CD14-positive monocyte (primary cell): Measurements from ENCODE around the gene MYL3. TPM values are rescaled to one million over a fixed set of nuclear protein-coding genes. Genes with fewer than 3 reads are reported as not detected.
A peak's percentile ranks its signal among the peaks of the same experiment; 100 is the strongest.

Experiments
- DNase-seq, 3 donors: peaks; one replicate each; pipeline ENCODE4 v3.0.0-alpha.2; 2011 to 2022
- H2AFZ ChIP-seq: 2 replicates; pipeline ENCODE4 v1.6.0; 2012; ENCODE audit warnings: mild to moderate bottlenecking, low read depth, low read length, inconsistent platforms; ENCODE audit not compliant: insufficient read depth, poor library complexity, severe bottlenecking
- H3K27ac ChIP-seq, 2 donors: 1 replicate in 1 of 2; 2 replicates in 1 of 2; pipeline ENCODE4 v1.5.1; 2012 to 2013; ENCODE audit warnings: low read length in 2 of 2, control low read depth in 1 of 2, inconsistent platforms in 1 of 2, low read depth in 1 of 2, mild to moderate bottlenecking in 1 of 2
- H3K27me3 ChIP-seq, 2 donors: one replicate each; pipeline versions ENCODE4 v1.6.0 to v1.6.1; 2011 to 2013; ENCODE audit warnings: low read length in 2 of 2; ENCODE audit not compliant: control insufficient read depth in 2 of 2, insufficient read depth in 2 of 2
- H3K36me3 ChIP-seq, 2 donors: replicated peaks in 1 of 2; 1 replicate in 1 of 2; 2 replicates in 1 of 2; pipeline versions ENCODE4 v1.5.1 to v1.6.1; 2012 to 2013; ENCODE audit warnings: low read length in 2 of 2, control low read depth in 1 of 2, inconsistent platforms in 1 of 2, mild to moderate bottlenecking in 1 of 2; ENCODE audit not compliant: insufficient read depth in 2 of 2, control insufficient read depth in 1 of 2
- H3K4me1 ChIP-seq, 2 donors: 1 replicate in 1 of 2; 2 replicates in 1 of 2; pipeline versions ENCODE4 v1.5.1 to v1.6.1; 2012 to 2013; ENCODE audit warnings: low read length in 2 of 2, control low read depth in 1 of 2, inconsistent platforms in 1 of 2, mild to moderate bottlenecking in 1 of 2, moderate library complexity in 1 of 2; ENCODE audit not compliant: insufficient read depth in 2 of 2, control insufficient read depth in 1 of 2
- H3K4me2 ChIP-seq: replicated peaks from 2 replicates; pipeline ENCODE3; 2012; ENCODE audit warnings: low read length, moderate library complexity, mild to moderate bottlenecking; ENCODE audit not compliant: poor library complexity, severe bottlenecking; ENCODE audit errors: extremely low read depth
- H3K4me3 ChIP-seq, 3 experiments: fragments of 200-600 bp in 1 of 3; sonication (generic) in 1 of 3; replicated peaks in 1 of 3; 1 replicate in 2 of 3; 2 replicates in 1 of 3; pipeline ENCODE4 v1.5.1; 2011 to 2013; ENCODE audit warnings: low read length in 3 of 3, mild to moderate bottlenecking in 3 of 3, control low read depth in 2 of 3, low read depth in 2 of 3, inconsistent platforms in 1 of 3, moderate library complexity in 1 of 3
- H3K79me2 ChIP-seq: 2 replicates; pipeline ENCODE4 v1.6.0; 2012; ENCODE audit warnings: mild to moderate bottlenecking, control low read depth, inconsistent platforms, low read length, moderate library complexity; ENCODE audit not compliant: insufficient read depth
- H3K9ac ChIP-seq: 2 replicates; pipeline ENCODE4 v1.6.0; 2017; ENCODE audit warnings: low read length, mild to moderate bottlenecking; ENCODE audit not compliant: insufficient read depth, poor library complexity, severe bottlenecking
- H3K9me3 ChIP-seq, 2 donors: replicated peaks in 1 of 2; 1 replicate in 1 of 2; 2 replicates in 1 of 2; pipeline versions ENCODE4 v1.5.1 to v1.6.1; 2012 to 2013; ENCODE audit warnings: low read length in 2 of 2, control low read depth in 1 of 2; ENCODE audit not compliant: control insufficient read depth in 1 of 2, insufficient read depth in 1 of 2
- H4K20me1 ChIP-seq: 2 replicates; pipeline ENCODE4 v1.6.0; 2012; ENCODE audit warnings: mild to moderate bottlenecking, low read length, control low read depth, moderate library complexity; ENCODE audit not compliant: insufficient read depth
- H3K27ac Mint-ChIP-seq, 7 donors: one replicate each; pipeline ENCODE4 v1.8.0; 2020; ENCODE audit warnings: mild to moderate bottlenecking in 7 of 7, mixed read lengths in 7 of 7, moderate library complexity in 6 of 7, inconsistent platforms in 2 of 7
- H3K27me3 Mint-ChIP-seq, 3 donors: one replicate each; pipeline ENCODE4 v1.8.0; 2021 to 2022; ENCODE audit warnings: low read depth in 3 of 3, mild to moderate bottlenecking in 3 of 3, mixed read lengths in 3 of 3, moderate library complexity in 3 of 3, inconsistent platforms in 1 of 3
- H3K36me3 Mint-ChIP-seq, 2 donors: one replicate each; pipeline ENCODE4 v1.8.0; 2020; ENCODE audit warnings: mixed read lengths in 2 of 2, inconsistent platforms in 1 of 2, mild to moderate bottlenecking in 1 of 2
- H3K4me1 Mint-ChIP-seq: one replicate; pipeline ENCODE4 v1.8.0; 2020; ENCODE audit warnings: mild to moderate bottlenecking, mixed read lengths
- H3K4me3 Mint-ChIP-seq, 2 donors: one replicate each; pipeline ENCODE4 v1.8.0; 2020; ENCODE audit warnings: mild to moderate bottlenecking in 2 of 2, mixed read lengths in 2 of 2, moderate library complexity in 1 of 2
- H3K9me3 Mint-ChIP-seq, 7 donors: one replicate each; pipeline ENCODE4 v1.8.0; 2020 to 2022; ENCODE audit warnings: mixed read lengths in 7 of 7, mild to moderate bottlenecking in 6 of 7, moderate library complexity in 6 of 7, inconsistent platforms in 2 of 7
- CTCF ChIP-seq: fragments of 200-600 bp; IDR thresholded peaks from one replicate; pipeline ENCODE4 v1.8.0; 2022; ENCODE audit warnings: antibody characterized with exemption, mild to moderate bottlenecking
- WGBS: methylation state at CpG from one replicate; pipeline ENCODE4 v1.1.5; 2013; ENCODE audit warnings: missing lambda C conversion rate; ENCODE audit not compliant: insufficient coverage; 5-methylcytosine and 5-hydroxymethylcytosine counted together
- intact Hi-C, 2 donors: fragments of 100-400 bp; cut with micrococcal nuclease; formaldehyde crosslinking; loops; one replicate each; pipeline versions ENCODE4 v1.15.0 to v1.15.1; 2023
- polyA plus RNA-seq, 3 donors: library from polyadenylated mRNA; depleted of rRNA in 1 of 3; unstranded in 2 of 3; stranded (reverse) in 1 of 3; fragments of 300-500 nt in 2 of 3; fragments of >200 nt in 1 of 3; fragmentation: Illumina TruSeq in 2 of 3; gene quantifications; 1 replicate in 2 of 3; 2 replicates in 1 of 3; pipeline ENCODE4 v1.2.3, GENCODE V29; 2012 to 2021

Gene MYL3
- polyA plus RNA-seq, 3 donors = not detected

- Mint-ChIP-seq H3K36me3 (no peaks in the 10 kb centered on the region), H3K4me3 (no peak overlapping the region), H3K27me3 (peaks cover 3 to 33% (median 19%) of the 10 kb centered on the region in 3 donors), H3K9me3 (peaks cover 0 to 2% (median 0%) of the 10 kb centered on the region in 7 donors), H3K27ac (peak overlapping the region in 1 of 7 donors; percentile 72), H3K4me1 (peaks cover 12% of the 10 kb centered on the region)
- intact Hi-C loops = no loop called here
- Histone ChIP-seq H3K27me3 (peaks cover 0 to 6% of the 10 kb centered on the region in 2 donors), H4K20me1 (no peaks in the 10 kb centered on the region), H3K9ac (no peak overlapping the region), H2AFZ (no peak overlapping the region), H3K4me3 (no peak overlapping the region), H3K79me2 (no peaks in the 10 kb centered on the region), H3K36me3 (no peaks in the 10 kb centered on the region), H3K4me1 (no peaks in the 10 kb centered on the region), H3K4me2 (no peak overlapping the region), H3K9me3 (no peaks in the 10 kb centered on the region), H3K27ac (no peak overlapping the region)
- WGBS = 83% methylated on average over 1 of the region's 5 CpGs
- DNase-seq = no peak
- TF ChIP-seq CTCF = no peak
Measured at GRCh38 chr3:46873521-46873920, 10.3 kb upstream of the MYL3 start.

GRCh38 chr3:46871222-46871621 is 8.0 kb upstream of the MYL3 start:
- no peak overlapping the region for H3K4me2 ChIP-seq
- H3K36me3 ChIP-seq = no peaks in the 10 kb centered on the region
- WGBS = 97% methylated on average over 8 of the region's 10 CpGs

More at GRCh38 chr3:46871222-46871621, 8.0 kb upstream of the MYL3 start:
- Mint-ChIP-seq H3K27ac (no peak overlapping the region), H3K27me3 (peaks cover 3 to 31% (median 19%) of the 10 kb centered on the region in 3 donors), H3K4me1 (peaks cover 12% of the 10 kb centered on the region), H3K9me3 (peaks cover 0 to 2% (median 0%) of the 10 kb centered on the region in 7 donors), H3K4me3 (no peak overlapping the region), H3K36me3 (no peaks in the 10 kb centered on the region)
- H3K4me3 ChIP-seq = no peak overlapping the region
- no peak overlapping the region for H3K9ac ChIP-seq
- H2AFZ ChIP-seq = no peak overlapping the region
- no peaks in the 10 kb centered on the region for H4K20me1 ChIP-seq
- intact Hi-C loops = no loop called here
- no peaks in the 10 kb centered on the region for H3K9me3 ChIP-seq
- DNase-seq = no peak
- no peak overlapping the region for H3K27ac ChIP-seq
- no peaks in the 10 kb centered on the region for H3K79me2 ChIP-seq
- no peak for TF ChIP-seq CTCF
- H3K27me3 ChIP-seq = peaks cover 0 to 6% of the 10 kb centered on the region in 2 donors
- H3K4me1 ChIP-seq = no peaks in the 10 kb centered on the region
